PC-9 (cell line): ENCODE data around the gene PAPSS2. TPM values are rescaled to one million over a fixed set of nuclear protein-coding genes. Genes with fewer than 3 reads are reported as not detected.
"Not testable (repeated sequence)": the region's sequence is repeated elsewhere in the genome, so short reads cannot be mapped to it uniquely, and the experiment has no call there.

ENCODE experiments used
- BruUV-seq: library from RNA; stranded (reverse); fragments of 400-500 nt; replicated peaks from 2 replicates; lab custom pipeline; 2021; lab: Mats Ljungman, UMichigan
- CTCF ChIA-PET: fragments of 300-600 bp; sonication (Branson Sonifier 250); formaldehyde crosslinking; loops from one replicate; lab custom pipeline; 2022; ENCODE audit warnings: antibody characterized with exemption; lab: Charles Lee
- POLR2A ChIA-PET: fragments of 300-600 bp; sonication (Branson Sonifier 250); formaldehyde crosslinking; loops from one replicate; lab custom pipeline; 2022; ENCODE audit warnings: antibody characterized with exemption; ENCODE audit not compliant: unreplicated experiment; lab: Charles Lee
- DNase-seq, 2 experiments: peaks; one replicate each; pipeline versions ENCODE4 v3.0.0 to v3.0.0-alpha.2; 2015 to 2022; ENCODE audit warnings: mixed read lengths in 1 of 2
- H2AFZ ChIP-seq: fragments of 200-600 bp; sonication (generic); 2 replicates; pipeline ENCODE4 v1.8.1; 2017; ENCODE audit warnings: antibody characterized with exemption
- H3F3A ChIP-seq: fragments of 200-600 bp; sonication (generic); 2 replicates; pipeline ENCODE4 v1.8.1; 2017; ENCODE audit warnings: antibody characterized with exemption, mild to moderate bottlenecking, low read depth; ENCODE audit not compliant: insufficient read depth
- H3K27ac ChIP-seq: fragments of 200-600 bp; sonication (generic); 2 replicates; pipeline ENCODE4 v1.6.1; 2016; ENCODE audit warnings: mixed run types
- H3K27me3 ChIP-seq: fragments of 200-600 bp; sonication (generic); 2 replicates; pipeline ENCODE4 v1.6.1; 2016; ENCODE audit warnings: low read depth, mixed run types; ENCODE audit not compliant: insufficient read depth
- H3K36me3 ChIP-seq: fragments of 200-600 bp; sonication (generic); 2 replicates; pipeline ENCODE4 v1.6.1; 2016; ENCODE audit warnings: low read depth, mixed run types
- H3K4me1 ChIP-seq: fragments of 200-600 bp; sonication (generic); replicated peaks from 2 replicates; pipeline ENCODE4 v1.6.1; 2016; ENCODE audit warnings: mixed run types; ENCODE audit not compliant: insufficient read depth
- H3K4me2 ChIP-seq: fragments of 200-600 bp; sonication (generic); 2 replicates; pipeline ENCODE4 v1.6.1; 2017; ENCODE audit warnings: mixed run types
- H3K4me3 ChIP-seq: fragments of 200-600 bp; sonication (generic); 2 replicates; pipeline ENCODE4 v1.6.1; 2016; ENCODE audit warnings: mixed run types
- H3K79me2 ChIP-seq: fragments of 200-600 bp; sonication (generic); 2 replicates; pipeline ENCODE4 v1.6.1; 2017; ENCODE audit warnings: low read depth, mixed run types
- H3K9me2 ChIP-seq: fragments of 200-600 bp; sonication (generic); 2 replicates; pipeline ENCODE4 v1.8.1; 2017; ENCODE audit warnings: mild to moderate bottlenecking; ENCODE audit not compliant: insufficient read depth
- H3K9me3 ChIP-seq: fragments of 200-600 bp; sonication (generic); 2 replicates; pipeline ENCODE4 v1.8.1; 2016; ENCODE audit warnings: low read depth; ENCODE audit not compliant: insufficient read depth
- H4K20me1 ChIP-seq: fragments of 200-600 bp; sonication (generic); 2 replicates; pipeline ENCODE4 v1.8.1; 2017; ENCODE audit not compliant: insufficient read depth
- CTCF ChIP-seq: fragments of 200-600 bp; sonication (generic); conservative IDR thresholded peaks from 2 replicates; pipeline ENCODE4 v1.6.1; 2017; ENCODE audit warnings: mixed run types, antibody characterized with exemption, mild to moderate bottlenecking, moderate library complexity
- EZH2 ChIP-seq: fragments of 200-600 bp; sonication (generic); IDR thresholded peaks from 2 replicates; pipeline ENCODE4 v1.8.0; 2017; ENCODE audit warnings: antibody characterized with exemption, low read depth
- intact Hi-C: fragments of 100-400 bp; cut with micrococcal nuclease; formaldehyde crosslinking; loops from one replicate; pipeline ENCODE4 v1.10.0; 2022; ENCODE audit not compliant: unreplicated experiment
- total RNA-seq: library from RNA; stranded (reverse); gene quantifications from 2 replicates; pipeline ENCODE4 v1.2.3, GENCODE V29; 2021

The PAPSS2 gene
- total RNA-seq, 1 experiment from 2014 or later: 37.4 TPM

GRCh38 chr10:87733081-87733480, 73.4 kb downstream of the PAPSS2 start:
- H4K20me1 ChIP-seq: no peaks in the 10 kb centered on the region
- H3K9me3 ChIP-seq: no peaks in the 10 kb centered on the region
- no peak overlapping the region for H3K27ac ChIP-seq
- H3K4me2 ChIP-seq: no peak overlapping the region
- ChIA-PET POLR2A (no interaction called here), CTCF (no interaction called here)
- H3K4me3 ChIP-seq: no peak overlapping the region
- no peaks in the 10 kb centered on the region for H3K9me2 ChIP-seq
- no peak for DNase-seq
- no peak overlapping the region for H2AFZ ChIP-seq
- H3F3A ChIP-seq: no peaks in the 10 kb centered on the region
- H3K27me3 ChIP-seq: no peaks in the 10 kb centered on the region
- H3K79me2 ChIP-seq: no peaks in the 10 kb centered on the region
- no peaks in the 10 kb centered on the region for H3K36me3 ChIP-seq
- no peaks in the 10 kb centered on the region for H3K4me1 ChIP-seq
- BruUV-seq: no TSS peak
- no peak for TF ChIP-seq EZH2
- no peak for TF ChIP-seq CTCF
- intact Hi-C loops: no loop called here

DNA sequence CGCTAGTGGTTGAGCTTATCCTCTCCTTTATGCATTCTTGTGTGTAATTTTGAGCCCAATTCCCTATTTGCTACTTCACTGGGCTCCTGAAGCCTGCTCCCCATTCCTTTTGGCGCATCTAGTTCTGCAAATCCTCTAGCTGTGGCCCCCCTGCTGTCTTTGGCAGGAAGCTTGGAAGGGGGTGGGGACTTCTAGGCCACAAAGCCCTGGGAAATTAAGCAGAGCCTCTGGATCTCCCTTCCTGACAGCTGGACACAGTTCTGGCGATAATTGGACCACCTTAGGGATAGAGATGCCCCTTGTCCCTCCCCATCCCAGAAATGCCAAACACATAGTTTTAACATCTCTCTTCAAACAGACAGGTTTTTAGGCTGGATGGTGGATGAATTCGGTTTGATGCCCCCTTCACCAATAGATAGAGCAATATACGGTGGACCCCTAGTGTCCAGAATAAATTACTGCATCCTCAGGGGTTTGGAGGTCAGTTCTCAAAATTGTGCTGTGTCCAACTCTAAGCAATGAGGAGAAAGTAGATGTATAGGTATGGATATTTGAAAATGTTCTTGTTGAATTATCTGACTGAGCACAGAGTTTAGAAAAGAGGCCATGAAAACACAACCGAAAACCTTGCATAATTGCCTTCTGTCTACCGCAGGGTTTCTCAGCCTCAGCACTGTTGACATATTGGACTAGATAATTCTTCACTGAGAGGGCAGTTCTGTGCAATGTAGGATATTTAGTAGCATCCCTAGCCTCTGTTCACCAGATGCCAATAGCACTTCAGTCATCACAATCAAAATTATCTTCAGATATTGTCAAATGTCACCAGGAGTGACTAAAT, 75.5 kb downstream of the PAPSS2 start:
- no peak overlapping the region for H3K4me2 ChIP-seq
- no peaks in the 10 kb centered on the region for H3K36me3 ChIP-seq
- no peaks in the 10 kb centered on the region for H3K27me3 ChIP-seq
- no peaks in the 10 kb centered on the region for H3K4me1 ChIP-seq
- H4K20me1 ChIP-seq: no peaks in the 10 kb centered on the region
- H2AFZ ChIP-seq: no peak overlapping the region
- H3K4me3 ChIP-seq: no peak overlapping the region
- ChIA-PET CTCF (interaction anchor here (1.0 kb wide), 1 partner anchor 78 kb away, joined by 3 read pairs; no protein-coding TSS in a partner anchor), POLR2A (no interaction called here)
- H3K27ac ChIP-seq: no peak overlapping the region
- DNase-seq: peak in 1 of 2 experiments; percentile 6
- H3K79me2 ChIP-seq: no peaks in the 10 kb centered on the region
- H3F3A ChIP-seq: no peaks in the 10 kb centered on the region
- intact Hi-C loops: loop anchor here (1.0 to 2.0 kb wide), 2 partner anchors 78 to 202 kb away; no protein-coding TSS in a partner anchor
- no peaks in the 10 kb centered on the region for H3K9me3 ChIP-seq
- H3K9me2 ChIP-seq: no peaks in the 10 kb centered on the region
- BruUV-seq: no TSS peak
- TF ChIP-seq EZH2 (no peak), CTCF (peak; percentile 82)

DNA sequence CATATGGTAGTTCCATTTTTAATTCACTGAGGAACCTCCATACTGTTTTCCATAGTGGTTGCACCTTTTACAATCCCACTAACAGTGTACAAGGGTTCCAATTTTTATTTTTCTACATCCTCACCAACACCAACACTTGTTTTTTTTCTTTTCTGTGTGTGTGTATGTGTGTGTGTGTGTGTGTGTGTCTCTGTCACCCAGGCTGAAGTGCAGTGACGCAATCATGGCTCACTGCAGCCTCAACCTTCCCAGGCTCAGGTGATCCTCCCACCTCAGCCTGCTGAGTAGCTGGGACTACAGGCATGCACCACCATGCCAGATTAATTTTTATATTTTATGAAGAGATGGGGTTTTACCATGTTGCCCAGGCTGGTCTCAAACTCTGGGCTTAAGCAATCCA, 78.6 kb downstream of the PAPSS2 start:
- H3F3A ChIP-seq, DNase-seq, H3K4me2 ChIP-seq, intact Hi-C loops, CTCF ChIA-PET, H3K9me2 ChIP-seq, H3K27me3 ChIP-seq, H3K79me2 ChIP-seq, H3K36me3 ChIP-seq, POLR2A ChIA-PET, H3K4me1 ChIP-seq, H3K9me3 ChIP-seq, H3K27ac ChIP-seq, H3K4me3 ChIP-seq, BruUV-seq, H2AFZ ChIP-seq, H4K20me1 ChIP-seq: not testable (repeated sequence)
